ENCODE measurements around the gene MAP7D2. TPM values are rescaled to one million over a fixed set of nuclear protein-coding genes. Genes with fewer than 3 reads are reported as not detected.

MAP7D2 gene
- total RNA-seq, 1 donor from 2014 or later = 0.19 TPM

GRCh38 chrX:19991350-19991718 is 125.4 kb downstream of the MAP7D2 start:
- intact Hi-C loops (cut with DNase I) = loop anchor here (5.0 kb wide), 1 partner anchor 89 kb away; no protein-coding TSS in a partner anchor

DNA sequence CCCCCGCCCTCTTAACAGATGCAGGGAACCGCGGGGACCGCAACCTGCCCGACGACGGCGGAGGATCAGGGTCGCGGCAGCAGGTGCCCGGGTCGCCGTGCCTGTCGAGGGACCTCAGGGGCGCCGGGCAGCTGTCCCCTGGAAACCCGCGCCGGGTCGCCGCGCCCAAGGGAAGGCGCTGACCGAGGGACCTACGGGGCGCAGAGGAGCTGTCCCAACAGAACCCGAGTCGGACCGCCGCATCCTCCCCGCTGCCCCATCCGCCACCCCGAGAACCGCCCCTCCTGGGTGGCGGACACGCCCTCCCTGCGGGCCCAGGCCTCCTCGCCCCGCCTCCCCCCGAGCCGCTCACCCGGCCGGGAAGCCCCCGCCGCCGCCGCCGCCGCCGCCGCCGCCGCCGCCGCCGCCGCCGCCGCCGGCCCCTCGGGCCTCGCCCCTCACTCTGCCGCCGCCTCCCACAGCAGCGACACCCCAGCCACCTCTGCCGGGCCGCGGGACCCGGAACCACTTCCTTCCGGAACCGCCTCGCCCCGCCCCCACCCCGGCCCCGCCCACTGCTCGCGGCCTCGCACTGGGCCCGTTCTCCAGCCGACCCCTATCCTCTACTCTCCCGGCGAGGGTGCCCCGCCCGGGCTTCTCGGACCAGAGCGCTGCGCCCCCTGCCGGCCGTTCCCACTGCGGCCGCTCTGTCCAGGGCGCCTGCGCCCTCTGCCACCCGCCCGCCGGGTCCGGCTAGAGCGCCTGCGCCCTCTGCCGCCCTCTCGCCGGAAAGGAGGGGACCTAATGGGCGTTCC is 126.0 kb downstream of the MAP7D2 start, which contains the start of gene BCLAF3:
Gene BCLAF3 (minus strand): TSS at position 506 of the 794 bp plus-strand sequence. CDS start 20,797 bp downstream, outside the sequence.
- intact Hi-C loops (cut with DNase I) = loop anchor here (5.0 kb wide), 1 partner anchor 88 kb away; no protein-coding TSS in a partner anchor
- DNase-seq (ENCODE audit: low spot score) = peak; percentile 94

More at GRCh38 chrX:19991350-19991718, 125.4 kb downstream of the MAP7D2 start:
- DNase-seq (ENCODE audit: low spot score) = no peak

GRCh38 chrX:19990151-19990555 is 126.6 kb downstream of the MAP7D2 start:
- DNase-seq (ENCODE audit: low spot score) = no peak

DNA sequence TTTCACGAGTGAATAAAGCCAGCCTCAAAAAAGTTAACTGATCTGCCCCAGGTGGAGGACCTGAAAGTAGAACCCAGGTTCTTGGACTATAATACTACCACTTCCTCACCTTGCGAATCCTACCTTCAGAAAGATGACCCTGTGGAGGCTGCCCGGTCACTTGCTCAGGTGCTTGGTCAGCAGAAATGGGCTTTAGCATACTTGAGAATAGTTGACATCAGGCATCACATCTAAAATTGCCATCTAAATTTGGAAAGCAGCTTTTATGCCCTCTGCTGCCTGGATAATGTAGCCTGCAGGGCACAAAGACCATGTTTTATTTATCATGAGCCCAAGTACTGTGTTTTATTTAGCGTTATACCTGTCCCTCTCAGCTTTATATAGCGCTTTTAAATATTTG is 128.9 kb downstream of the MAP7D2 start:
- DNase-seq (ENCODE audit: low spot score) = no peak
- intact Hi-C loops (cut with DNase I) = no loop called here

More at GRCh38 chrX:19990151-19990555, 126.6 kb downstream of the MAP7D2 start:
- intact Hi-C loops (cut with DNase I) = loop anchor here (5.0 kb wide), 1 partner anchor 88 kb away; no protein-coding TSS in a partner anchor

DNA sequence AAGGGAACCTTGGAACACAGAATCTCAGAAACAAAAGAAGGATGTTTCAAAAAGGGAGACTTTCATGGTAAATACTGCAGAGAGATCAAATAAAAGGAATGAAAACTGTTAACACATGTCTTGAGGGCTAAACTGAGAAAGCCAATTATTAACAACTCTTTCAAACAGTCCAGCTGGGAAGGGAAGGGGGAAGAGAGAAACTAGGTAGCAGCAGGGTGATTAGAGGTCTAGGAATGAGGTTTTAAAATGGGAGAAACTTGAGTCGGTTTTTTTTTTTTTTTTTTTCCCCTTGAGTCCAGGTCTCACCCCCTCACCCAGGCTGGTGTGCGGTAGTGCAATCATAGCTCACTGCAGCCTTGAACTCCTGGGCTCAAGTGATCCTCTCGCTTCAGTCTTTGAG is 130.2 kb downstream of the MAP7D2 start:
- no peak for DNase-seq (ENCODE audit: low spot score)
- intact Hi-C loops (cut with DNase I) = no loop called here

- DNase-seq (ENCODE audit: low spot score) = no peak
- intact Hi-C loops (cut with DNase I) = no loop called here
These were observed 134.8 kb downstream of the MAP7D2 start for GRCh38 chrX:19981947-19982346.

- no peak for DNase-seq (ENCODE audit: low spot score)
- intact Hi-C loops (cut with DNase I) = no loop called here
These were observed 140.9 kb downstream of the MAP7D2 start for GRCh38 chrX:19975845-19976244.

DNA sequence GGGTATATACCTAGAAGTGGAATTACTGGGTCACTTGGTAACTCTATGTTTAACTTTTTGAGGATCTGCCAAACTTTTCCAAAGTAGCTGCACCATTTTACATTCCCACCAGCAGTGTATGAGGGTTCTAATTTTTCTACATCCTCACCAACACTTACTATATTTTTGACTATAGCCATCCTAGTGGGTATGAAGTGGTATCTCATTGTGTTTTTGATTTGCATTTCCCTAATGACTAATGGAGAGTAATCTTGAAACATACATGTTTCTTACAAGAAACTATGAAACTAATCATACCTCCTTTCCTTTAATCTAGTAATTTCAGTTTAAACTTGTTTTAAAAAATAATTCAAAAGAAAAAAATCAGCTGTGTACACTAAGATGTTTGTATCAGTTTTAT is 143.7 kb downstream of the MAP7D2 start:
- no peak for DNase-seq (ENCODE audit: low spot score)
- intact Hi-C loops (cut with DNase I) = no loop called here

DNA sequence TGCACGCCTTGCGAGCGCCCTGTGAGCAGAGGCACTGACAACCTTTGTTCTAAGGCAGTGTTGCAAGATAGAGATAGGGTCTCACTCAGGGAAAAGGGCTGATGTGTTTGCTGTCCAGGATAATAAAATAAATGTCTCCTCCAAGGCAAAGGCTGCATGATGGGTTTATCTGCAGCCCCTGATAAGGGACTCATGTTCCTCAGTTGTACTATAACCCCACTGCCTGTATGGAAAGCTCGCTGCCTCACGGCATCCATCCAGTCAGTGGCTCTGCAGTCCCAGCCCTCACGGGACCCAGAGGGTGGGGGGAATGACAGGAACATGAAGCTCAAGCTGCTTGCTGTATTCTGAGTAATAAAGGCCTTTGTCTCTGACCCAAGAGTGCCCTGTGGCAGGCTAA is 148.4 kb downstream of the MAP7D2 start:
- intact Hi-C loops (cut with DNase I) = no loop called here

DNA sequence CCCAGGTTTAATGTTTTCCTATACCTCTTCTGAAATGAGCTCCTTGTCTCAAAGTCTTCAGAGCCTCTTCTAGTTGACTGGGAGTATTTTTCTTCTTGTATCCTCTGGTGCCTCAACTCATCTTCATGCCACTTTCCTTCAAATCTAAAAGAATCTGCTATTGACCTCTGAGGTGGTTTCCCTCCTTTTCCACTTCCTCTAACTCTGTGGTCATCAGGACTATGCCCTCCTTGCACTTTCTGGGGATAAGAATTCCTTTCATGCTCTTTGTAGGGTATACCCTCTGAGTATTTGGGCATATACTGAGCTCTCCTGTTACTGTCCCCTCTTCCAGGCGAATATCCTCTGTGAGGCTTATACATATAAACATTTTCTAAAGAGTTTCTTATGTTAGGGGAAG is 150.7 kb downstream of the MAP7D2 start:
- intact Hi-C loops (cut with DNase I) = no loop called here
- no peak for DNase-seq (ENCODE audit: low spot score)

More for the DNA sequence above, 148.4 kb downstream of the MAP7D2 start:
- no peak for DNase-seq (ENCODE audit: low spot score)

DNA sequence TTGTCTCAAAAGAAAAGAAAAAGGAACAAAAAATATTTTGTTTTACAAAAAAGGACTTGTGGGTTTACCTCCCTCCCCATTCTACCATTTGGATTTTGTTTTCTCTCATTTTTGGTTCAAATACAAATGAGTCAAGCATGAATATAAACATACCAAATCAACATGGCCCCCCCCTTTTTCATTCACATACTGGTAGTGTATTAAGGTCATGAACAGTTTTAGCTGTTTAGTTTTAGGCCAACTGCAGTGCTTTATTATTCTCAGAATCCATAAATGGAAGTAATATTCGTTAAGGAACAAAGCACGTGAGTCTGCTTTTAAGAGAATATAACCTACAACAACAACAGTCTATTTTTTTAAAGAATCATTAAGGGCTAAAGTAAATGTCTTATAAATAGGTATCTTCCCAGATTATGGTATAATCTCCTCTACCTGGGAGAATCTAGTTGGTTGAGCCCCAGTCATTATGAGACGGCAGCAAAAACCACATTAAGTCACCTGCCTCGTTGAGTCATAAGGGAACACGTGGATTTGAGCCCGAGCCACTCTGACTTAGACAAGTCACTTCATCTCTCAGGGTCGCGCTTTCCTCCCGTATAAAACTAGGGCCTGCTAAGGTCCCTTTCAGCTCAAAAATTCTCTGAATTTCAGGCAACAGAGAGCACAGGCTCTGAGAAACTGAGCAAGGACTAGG is 152.5 kb downstream of the MAP7D2 start:
- intact Hi-C loops (cut with DNase I) = no loop called here
- no peak for DNase-seq (ENCODE audit: low spot score)

DNA sequence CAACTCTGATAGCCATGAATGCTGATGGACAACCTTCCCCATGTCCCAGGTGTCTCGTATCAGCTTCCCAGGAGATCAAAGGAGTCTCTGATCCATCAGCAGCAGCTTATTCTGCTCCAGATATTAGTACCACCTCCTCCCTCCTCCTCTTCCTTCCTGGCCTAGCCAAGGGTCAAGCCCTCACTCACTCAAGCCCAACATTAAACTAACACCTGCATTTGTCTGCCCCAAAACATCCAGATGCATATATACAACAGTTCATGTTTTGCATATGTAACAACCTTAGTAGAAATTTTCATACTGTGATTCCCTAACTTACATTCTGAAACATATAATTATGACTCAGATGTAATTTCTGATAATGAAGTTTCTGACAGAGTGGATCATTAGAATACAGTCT is 155.8 kb downstream of the MAP7D2 start:
- no peak for DNase-seq (ENCODE audit: low spot score)
- intact Hi-C loops (cut with DNase I) = no loop called here

DNA sequence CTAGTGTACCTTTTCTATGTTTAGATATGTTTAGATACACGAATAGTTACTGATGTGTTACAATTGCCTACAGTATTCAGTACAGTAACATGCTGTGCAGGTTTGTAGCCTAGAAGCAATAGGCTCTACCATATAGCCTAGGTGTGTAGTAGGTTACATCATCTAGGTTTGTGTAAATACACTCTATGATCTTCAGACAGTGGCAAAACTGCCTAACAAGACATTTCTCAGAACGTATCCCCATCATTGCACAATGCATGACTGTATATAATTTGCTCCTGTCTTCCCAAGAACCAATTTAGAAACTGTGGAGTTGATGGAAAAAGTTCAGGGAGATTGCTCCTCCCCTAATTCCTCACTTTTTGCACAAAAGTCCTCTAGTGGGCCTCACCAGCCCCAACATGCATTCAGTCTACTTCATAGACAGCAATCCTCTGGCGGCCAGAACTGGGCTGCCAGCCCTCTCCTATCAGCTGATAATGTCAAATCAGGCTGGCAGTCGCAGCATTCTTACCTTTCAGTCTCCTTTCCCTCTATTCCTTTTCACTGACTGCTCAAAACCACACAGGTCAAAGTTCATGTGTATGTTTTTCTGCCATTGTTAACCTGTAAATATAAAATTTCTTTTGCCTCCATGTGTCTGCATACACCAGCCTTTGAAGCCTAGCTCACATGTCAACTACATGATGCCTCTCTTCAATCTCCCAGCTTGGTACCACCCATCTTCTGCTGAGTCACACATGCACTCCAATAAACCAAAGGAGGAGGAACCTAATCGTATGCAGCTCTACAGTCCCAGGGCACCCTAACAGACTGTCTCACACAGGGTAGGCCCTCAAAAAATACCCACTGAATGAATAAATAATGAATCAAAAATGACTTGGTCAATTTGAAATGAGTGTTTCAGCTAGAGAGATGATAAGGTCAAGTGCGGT is 157.9 kb downstream of the MAP7D2 start:
- intact Hi-C loops (cut with DNase I) = no loop called here
- no peak for DNase-seq (ENCODE audit: low spot score)

DNA sequence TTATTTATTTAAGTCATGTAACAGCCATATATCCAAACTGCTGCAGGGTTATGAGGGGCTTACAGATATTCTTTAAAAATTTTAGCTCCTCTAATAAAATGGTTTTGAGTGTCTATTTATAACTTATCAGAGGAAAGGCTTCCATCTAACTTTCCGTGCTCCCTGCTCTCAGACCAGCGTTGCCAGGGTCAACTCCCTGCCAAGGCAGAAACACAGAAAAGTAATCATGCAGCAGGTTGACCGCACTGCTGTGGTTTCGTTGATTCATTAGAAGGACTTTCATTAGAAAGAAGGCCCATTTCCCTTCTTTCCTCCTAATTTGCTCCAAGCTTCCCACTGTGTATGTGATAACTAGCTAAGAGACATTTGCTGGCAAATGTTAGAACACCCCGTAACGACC is 159.8 kb downstream of the MAP7D2 start:
- intact Hi-C loops (cut with DNase I) = no loop called here
- no peak for DNase-seq (ENCODE audit: low spot score)

Small RNA genes within 50 kb of the gene (microRNA-seq; reads per million reads assigned to microRNA genes)
- 96.5 reads per million, percentile 57 among the genes with 10 or more reads in this experiment for gene MIR23C

Other genes with a start within 250 kb of the MAP7D2 start
- 13.3 TPM for gene SH3KBP1, start 229.3 kb downstream of the MAP7D2 start, total RNA-seq
- 9.4 TPM for gene BCLAF3, start 125.8 kb downstream of the MAP7D2 start, total RNA-seq
- 75.4 TPM for gene EIF1AX, start 24.9 kb upstream of the MAP7D2 start, total RNA-seq
- 40.4 TPM for gene RPS6KA3, start 150.0 kb upstream of the MAP7D2 start, total RNA-seq